Kidney tubule cell (primary cell): ENCODE data around the gene PDXK.

ENCODE experiments used
- DNase-seq: peaks from one replicate; pipeline ENCODE4 v3.0.0-alpha.2; 2018; ENCODE audit warnings: low spot score

PDXK gene

DNA sequence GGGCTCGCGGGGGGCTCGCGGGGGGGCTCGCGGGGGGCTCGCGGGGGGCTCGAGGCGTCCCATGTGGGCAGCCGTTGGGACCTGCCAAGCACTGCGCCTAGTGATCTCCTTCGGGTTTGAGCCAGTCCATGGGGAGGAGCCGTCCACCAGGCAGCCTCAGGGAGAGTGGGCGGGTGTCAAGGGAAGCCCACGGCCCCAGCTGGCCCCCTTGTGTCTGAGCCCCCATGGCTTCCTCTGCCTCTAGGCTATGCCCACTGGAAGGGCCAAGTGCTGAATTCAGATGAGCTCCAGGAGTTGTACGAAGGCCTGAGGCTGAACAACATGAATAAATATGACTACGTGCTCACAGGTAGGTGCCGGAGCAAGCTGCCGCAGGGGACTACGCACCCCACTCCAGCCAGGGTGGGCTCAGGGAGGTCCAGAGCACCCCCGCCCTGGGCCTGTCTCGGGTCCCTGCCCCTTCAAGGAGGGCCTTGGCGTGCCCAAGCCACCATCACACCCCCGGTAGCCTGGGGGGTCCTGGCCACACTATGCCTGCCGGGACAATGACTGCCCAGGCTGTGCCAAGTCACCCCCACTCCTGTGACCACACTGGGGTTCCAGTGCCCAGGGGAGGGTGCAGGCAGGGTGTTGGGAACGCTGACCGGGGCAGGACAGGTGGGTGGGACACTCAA, 22.6 kb downstream of the PDXK start:
- no peak for DNase-seq

DNA sequence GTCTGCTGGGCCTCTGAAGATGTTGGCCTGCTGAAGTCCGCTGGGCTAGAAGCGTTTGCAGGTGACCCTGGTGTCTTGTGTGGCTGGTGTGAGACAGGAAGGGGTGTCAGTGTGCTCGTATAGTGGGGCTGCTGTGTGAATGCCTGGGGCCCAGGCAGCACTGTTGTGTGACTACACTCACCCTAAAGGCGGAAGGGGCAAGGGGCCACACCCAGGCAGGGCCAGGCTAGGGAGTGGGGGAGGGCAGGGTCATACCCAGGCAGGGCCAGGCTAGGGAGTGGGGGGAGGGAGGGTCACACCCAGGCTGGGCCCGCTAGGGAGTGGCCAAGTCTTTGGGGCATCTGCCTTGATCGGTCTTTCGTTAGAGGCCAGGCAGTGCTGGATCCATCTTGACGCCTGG, 25.0 kb downstream of the PDXK start:
- no peak for DNase-seq

DNA sequence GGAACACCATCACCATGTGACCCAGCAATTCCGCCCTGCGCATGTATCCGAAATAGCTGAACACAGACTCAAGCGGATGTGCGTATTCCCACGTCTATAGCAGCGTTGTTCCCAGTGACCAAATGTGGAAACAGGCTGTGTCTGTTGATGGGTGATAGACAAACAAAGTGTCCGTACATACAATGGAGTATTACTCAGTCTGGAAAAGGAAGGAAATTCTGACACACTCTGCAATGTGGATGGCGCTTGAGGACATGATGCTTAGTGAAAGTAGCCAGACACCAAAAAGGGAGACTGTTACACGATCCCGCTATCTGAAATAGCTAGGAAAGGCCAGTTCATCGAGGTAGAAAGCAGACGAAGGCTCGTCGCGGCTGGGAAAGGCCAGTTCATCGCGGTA, 25.8 kb downstream of the PDXK start:
- no peak for DNase-seq

DNA sequence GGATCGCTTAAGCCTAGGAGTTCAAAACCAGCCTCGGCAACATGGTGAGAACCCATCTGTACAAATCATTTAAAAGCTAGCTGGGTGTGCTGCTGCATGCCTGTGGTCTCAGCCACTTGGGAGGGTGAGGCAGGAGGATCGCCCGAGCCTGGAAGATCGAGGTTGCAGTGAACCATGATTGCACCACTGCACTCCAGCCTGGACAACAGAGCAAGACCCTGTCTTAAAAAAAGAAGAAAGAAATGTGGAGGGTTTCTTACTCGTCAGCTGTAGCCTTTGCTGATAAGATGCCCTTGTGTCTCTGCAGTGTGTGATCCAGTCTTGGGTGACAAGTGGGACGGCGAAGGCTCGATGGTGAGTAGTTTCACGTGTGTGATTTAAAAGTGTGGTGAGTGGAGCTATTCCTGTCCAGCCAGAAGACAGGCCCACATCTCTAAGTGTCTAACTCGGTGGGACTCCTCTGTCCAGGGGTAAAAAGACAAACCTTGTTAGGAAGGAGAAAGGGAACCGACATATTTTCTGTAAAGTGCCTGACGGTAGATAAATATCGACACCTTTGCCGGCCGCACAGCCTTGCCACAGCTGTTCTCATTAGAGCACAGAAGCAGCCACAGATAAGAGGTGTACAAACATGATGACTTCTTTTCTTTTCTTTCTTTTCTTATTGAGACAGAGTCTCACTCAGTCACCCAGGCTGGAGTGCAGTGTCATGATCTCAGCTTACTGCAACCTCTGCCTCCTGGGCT, 27.0 kb downstream of the PDXK start:
- no peak for DNase-seq

DNA sequence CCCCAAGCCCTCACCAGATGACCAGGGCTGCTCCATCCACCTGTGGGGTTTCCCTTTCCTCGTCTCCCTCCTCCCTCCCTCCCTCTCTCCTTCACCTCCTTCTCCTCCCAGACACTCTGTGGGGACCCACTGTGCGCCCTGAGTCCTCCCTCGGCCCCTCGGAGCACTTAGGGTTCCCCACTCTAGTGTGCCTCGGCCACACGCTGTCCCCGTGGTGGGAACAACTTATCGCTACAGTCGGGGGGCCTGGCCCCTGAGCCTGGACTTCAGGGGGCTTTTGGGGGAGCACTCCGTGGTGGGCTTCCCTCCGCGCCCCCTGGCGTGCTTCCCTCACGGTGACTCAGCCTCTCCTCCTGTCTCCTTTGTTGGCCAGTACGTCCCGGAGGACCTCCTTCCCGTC, 29.7 kb downstream of the PDXK start:
- DNase-seq: no peak

DNA sequence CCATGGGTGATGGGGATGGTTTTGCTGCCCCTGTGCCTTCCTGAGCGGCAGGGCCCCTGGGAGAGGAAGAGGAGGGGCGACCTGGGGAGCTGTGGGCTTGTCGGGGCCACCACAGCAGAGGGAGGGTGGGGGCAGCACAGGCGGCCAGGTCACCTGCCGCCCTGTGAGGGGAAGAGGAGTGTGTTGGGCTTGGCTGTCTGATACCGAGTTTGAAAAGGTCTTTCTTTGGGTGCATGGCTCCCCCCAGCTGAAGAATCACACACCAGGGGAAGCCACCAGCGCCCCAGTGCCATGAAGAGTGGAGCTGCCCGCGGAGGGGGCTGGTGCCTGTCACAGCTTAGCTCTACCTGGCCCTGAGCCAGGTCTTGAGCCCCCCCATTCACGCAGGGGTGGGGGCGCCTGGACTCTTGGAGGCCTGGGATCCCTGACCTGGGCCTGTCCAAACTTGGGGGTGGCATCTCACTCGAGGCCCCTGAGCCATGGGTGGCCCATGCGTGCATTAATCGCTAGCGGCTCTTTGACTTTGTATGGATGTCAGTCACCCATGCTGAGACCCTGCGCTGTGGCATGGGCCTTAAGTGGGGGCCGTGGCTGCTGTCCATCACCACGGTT, 30.8 kb downstream of the PDXK start:
- DNase-seq: no peak

DNA sequence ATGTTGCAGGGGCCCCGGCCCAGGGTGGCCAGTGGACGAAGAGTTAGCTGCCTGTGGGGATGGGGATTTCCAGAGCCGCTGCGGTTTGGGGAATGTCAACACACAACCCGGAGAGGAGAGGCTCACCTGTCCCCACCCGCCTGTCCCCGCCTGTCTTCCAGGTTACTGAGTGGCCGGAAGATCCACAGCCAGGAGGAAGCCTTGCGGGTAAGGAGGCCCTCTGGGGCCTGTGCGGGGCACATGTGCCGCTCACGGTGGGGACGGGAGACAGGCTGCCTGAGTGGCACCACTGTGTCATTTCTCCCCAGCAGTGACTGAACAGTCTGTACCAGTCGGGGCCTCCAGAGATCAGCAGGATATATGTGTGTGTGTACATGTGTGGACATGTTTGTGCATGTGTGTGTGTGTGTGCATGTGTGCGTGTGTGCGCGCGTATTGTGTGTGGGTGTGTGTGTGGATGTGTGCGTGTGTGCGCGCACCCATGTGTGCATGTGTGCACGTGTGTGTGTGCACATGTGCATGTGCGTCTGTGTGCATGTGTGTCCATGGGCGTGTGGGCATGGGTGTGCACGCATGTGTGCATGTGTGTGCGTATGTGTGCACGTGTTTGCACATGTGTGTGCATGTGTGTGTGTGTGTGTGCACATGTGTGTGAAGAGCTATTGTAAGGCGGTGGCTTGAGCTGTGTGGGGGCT, 31.6 kb downstream of the PDXK start:
- DNase-seq: no peak

DNA sequence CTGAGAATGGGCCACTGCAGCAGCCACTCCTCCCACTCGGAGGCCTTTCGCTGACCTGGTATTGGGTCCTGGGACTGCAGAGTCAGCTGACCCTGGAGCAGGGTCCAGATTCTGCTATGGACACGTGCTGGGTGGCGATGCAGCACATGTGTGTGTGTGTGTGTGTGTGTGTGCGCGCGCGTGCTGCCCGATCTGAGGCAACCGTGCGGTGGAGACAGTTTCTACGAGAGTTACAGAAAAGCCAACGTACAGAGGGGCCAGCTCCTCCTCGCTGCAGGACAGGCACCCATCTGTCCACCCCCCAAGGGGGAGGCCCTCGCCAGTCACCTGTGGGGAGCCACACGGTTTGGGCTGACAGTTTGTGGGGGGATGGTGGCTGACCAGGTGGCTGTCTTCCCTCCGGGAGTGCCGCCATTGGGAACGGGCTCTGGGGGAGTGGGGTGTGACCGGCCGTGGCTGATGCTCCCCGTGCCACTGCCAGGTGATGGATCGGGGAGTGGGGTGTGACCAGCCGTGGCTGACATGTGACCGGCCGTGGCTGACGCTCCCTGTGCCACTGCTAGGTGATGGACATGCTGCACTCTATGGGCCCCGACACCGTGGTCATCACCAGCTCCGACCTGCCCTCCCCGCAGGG, 33.1 kb downstream of the PDXK start:
- no peak for DNase-seq

DNA sequence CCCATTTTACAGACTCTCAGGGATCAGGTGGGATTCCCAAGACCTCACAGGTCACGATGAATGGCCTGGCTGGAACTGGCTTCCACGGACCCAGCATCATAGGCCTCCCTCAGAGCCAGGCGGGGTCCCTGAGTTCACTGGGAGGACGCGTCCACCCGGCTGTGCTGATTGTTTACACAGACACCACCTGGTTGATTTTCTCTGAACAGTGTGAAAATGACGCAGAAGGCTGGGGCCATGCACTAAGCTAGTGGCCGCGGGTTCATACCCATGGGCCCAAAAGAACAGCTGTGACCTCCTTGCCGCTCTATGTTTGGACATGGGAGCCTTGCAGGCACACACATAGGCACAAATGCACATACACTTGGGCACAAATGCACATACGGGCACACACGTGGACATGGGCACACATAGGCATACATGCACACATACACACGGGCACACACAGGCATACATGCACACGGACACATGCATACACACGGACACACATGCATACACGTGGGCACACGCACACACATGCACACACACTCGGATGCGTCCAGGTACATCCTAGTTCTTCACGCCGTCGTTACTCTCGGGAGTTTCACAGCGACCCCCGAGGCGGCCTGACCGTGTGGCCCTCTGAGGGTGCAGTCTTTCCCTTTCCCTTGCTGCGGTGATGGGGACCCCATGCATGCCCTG, 34.0 kb downstream of the PDXK start:
- DNase-seq: peak; percentile 39

DNA sequence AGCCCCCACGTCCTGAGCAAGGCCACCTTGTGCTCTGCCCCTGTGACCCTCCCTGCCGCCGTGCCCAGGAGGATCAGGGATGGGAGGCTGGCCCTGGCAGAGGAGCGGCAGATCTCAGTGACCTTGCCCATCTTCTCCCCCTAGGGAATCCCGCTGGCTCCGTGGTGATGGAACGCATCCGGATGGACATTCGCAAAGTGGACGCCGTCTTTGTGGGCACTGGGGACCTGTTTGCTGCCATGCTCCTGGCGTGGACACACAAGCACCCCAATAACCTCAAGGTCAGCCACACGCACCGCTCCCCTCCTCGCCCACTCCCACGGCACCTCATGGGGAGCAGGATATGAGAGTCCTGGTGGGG, 34.5 kb downstream of the PDXK start:
- no peak for DNase-seq

DNA sequence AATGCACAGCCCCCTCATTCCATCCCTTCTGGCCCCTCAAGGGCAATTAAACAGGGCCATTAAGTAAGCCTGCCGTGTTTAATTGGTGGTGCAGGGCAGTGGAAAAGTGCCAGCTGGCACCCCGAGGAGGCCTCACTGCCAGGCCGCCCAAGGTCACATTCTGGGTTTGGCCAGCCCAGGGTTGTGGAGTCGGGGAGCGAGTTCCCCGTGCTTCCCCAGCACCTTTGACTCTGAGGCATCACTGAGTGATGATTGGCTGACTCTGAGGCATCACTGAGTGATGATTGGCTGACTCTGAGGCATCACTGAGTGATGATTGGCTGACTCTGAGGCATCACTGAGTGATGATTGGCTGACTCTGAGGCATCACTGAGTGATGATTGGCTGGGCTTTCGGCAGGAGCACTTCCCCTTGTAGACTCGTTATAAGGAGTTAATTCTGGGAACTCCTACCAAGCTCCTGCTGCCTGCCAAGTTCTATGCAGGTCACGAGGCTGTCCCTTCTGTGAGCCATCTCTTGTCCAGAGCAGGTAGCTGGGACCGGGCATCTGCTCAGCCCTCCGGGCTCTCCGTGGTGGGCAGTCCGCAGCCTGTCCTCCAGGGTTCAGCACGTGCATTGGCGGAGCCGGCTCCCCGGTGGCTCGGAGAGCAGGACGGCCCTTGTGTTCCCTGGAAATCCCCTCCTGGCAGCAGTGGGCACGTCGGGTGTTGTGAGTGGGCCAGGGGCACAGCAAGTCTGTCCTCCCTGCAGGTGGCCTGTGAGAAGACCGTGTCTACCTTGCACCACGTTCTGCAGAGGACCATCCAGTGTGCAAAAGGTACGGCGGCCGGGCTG, 36.2 kb downstream of the PDXK start:
- DNase-seq: no peak

DNA sequence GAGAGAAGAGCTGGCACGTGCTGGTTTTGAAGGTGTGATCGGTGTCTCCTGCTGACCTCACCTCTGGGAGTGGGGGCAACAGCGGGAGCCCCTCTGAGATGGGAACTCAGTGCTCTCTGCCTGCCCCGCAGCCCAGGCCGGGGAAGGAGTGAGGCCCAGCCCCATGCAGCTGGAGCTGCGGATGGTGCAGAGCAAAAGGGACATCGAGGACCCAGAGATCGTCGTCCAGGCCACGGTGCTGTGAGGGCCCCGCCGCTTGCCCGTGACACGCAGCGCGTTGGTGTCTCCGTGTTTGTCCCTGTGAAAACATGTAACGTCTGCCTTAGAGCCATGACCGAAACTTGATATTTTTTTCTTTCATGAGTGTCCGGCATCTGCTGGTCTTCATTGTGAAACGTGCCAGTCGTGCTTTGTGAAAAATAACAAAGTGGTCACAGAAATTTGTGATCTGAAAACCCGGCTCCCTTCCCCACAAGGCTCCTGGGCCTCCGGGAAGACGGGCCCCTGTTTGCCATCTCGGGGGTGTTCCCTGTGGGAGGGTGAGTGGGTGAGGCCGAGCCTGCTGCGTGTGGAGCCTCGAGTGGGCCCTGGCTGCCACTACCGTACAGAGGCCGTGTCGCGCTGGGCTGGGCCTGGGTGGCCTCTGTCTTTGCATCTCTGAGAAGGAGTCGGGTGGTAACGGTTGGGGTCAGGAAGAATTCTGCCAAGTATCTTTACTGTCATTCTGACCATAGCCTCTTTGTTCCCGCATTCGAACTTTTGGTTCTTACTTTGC, 37.1 kb downstream of the PDXK start:
- no peak for DNase-seq

DNA sequence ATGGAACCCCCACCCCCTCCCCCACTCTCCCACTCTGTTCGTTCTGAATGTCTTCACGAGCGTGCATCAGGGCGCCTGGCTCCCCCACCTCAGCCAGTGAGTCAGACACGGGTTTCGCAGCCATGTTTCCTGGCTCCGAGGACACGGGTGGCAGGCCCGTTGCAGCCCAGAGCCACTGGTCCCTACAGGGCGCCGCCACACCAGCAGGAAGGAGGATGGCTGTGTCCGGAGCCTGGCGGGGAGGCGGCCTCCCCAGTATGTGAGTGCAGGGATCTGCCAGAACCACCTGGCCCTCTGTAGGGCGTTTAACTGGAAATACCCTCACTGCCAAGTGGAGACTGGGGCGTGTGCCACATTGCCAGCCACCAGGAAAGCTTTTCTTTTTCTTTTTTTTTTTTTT, 38.7 kb downstream of the PDXK start:
- no peak for DNase-seq

DNA sequence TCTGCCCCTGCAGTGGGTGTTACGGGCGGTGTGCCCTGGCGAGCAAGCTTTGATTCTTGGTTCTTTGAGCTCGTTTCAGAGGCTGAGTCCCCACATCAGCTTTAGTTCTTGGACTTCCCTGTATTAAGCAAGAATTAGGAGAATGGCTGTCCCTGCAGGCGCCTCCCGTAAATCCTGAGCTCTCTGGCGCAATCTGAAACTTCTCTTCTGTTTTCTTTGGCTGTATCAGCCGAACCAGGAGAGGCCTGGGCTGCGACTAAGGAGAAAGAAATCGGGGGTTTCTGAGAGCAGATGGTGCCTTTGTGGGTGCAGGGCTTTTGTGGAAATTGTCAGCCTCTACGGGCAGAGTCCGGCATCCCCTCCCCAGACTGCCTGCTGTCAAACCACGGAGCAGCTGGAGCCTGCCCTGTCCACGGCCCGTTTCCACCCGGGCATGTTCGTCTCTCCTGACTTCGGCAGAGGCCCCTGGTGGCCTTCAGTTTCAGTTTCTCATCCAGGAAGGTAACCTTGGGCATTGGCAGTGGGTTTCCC, 39.2 kb downstream of the PDXK start:
- no peak for DNase-seq

DNA sequence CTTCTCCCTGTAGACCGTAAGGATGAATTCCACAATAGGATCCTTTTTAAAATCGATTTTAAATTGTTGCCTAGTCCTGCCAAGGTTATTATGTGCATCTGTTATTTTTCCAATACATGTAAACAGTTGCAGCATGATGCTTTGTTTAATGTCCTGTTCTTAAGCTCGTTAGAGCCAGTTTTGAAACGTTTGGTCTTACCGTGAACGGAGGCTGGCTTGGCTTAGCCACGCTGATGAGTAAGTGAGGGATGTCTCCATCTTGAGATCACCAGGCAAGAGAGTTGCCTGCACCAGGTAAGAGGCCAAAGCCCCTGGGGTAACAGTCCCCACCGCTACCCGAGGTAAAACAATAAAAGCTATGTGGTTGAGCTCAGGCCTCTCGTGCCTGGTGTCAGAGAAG, 39.9 kb downstream of the PDXK start:
- no peak for DNase-seq

DNA sequence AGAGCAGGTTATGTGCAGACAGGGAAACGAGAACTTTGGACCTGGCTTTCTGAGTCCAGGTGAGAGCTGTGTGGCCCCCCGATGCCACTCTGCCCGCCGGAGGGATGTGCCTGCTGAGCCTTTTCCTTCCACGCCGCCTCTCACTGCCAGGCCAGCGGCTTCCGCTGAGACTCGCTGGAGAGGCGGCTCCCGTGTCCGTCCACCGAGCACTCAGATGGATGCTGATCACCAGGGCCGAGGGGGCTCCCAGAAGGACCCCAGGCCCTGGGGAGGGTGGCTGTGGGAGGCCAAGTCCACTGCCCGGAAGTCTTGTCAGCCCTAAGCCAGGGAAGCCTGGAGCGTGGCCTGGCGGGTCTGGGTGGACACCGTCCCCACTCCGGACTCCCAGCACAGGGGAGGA, 40.7 kb downstream of the PDXK start:
- DNase-seq: no peak

DNA sequence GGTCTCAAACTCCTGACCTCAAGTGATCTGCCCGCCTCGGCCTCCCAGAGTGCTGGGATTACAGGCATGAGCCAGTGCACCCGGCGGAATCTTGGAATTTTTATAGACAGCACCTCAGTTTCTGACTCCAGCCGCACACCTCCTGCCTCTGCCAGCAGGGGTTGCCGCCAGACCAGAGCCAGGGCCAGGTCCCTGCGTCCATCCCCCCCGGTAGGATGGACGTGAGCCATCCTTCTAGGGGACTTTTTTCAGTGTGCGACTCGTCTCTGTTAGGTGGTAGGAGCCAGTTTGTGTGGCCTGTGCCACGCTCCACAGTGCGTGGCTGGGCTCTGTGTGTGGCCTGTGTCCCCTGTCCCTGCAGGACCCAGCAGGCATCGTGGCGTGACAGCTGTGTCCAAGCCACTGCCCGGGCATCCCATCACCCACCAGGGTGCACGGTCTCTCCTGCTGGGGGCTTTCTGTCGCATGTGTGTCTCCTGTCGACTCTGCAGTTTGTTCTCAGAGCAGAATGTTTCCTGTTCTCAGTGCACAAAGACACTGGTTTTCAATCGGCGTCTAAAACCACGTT, 41.5 kb downstream of the PDXK start:
- no peak for DNase-seq

DNA sequence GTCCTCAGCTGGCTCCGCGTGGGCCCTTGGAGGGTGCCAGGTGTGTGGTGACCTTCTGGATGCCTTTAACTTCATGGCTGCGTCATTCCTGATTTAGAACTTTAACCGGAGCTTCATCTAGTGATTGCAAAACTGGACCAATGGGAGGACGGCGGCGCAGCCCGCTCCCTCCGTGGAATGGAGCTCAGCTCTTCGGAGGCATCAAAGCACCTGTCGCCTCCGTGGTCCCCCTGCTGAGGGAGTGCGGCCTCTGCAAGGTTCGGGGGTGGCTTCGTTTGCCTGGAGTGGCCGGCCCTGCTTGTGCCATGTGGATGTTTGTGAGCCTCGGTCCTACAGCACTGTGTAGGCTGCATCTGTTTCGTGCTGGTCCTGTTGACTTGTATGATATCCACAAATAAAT, 43.0 kb downstream of the PDXK start:
- DNase-seq: no peak

DNA sequence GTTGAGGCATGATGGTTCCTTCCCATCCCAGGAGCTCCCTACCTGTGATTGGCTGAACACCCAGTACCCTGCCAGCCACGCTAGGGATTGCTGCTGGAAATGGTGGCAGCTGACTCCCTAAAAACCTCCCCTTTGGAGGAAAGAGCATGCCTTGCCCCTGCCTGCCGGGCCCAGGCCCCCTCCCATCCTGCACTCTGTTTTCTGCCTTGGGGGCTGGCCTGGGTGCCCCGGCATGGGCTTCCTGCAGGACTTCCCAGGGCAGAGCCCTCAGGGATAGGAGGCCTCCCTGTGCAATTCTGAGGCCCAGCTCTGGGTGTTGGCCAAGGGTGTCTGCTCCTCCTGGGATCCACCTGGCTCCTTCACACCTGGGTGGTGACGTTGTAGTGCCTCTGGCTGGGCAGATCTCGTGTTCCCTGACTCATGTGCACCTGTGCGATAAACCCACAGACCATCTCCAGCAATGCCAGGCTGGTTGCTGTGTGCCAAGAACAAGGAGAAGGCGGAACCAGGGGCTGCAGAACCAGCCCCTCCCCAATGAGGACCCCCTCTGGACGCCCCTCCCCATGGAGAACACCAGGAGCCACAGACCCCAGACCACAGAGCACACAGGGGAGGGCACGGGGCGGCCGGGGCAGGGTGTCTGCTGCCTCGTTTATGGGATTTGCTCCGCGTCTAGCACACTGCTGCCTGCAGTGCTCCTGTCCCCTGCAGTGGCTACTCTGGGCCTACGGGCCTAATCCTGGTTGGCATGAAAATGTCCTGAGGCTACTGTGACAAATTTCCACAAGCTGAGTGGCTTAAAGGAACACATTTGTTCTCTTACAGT, 43.6 kb downstream of the PDXK start:
- DNase-seq: no peak
